ENCODE measurements around the gene ATP2B3. TPM values are rescaled to one million over a fixed set of nuclear protein-coding genes. Genes with fewer than 3 reads are reported as not detected.

Gene ATP2B3
- 0.18 TPM for polyA plus RNA-seq (2013, experiment 1 of 2)
- 0.46 TPM for polyA plus RNA-seq (2013, experiment 2 of 2)

GRCh38 chrX:153517423-153517822, at the start of gene ATP2B3:
TSS of gene ATP2B3 (plus strand) at chrX:153517642. CDS start at chrX:153536248, 18,606 bp downstream.
- Histone ChIP-seq H3K36me3 (ENCODE audit: control insufficient read depth, insufficient read depth, low read length) (no peaks in the 10 kb centered on the region), H3K4me1 (ENCODE audit: control insufficient read depth, insufficient read depth, low read length, poor library complexity, severe bottlenecking) (no peaks in the 10 kb centered on the region), H3K4me3 (ENCODE audit: extremely low read depth, insufficient read depth, low read length, poor library complexity, severe bottlenecking) (no peak within 1 kb of the TSS), H3K27ac (ENCODE audit: low read depth, low read length, severe bottlenecking) (no peak within 1 kb of the TSS), H3K9me3 (ENCODE audit: control insufficient read depth, low read length) (no peaks in the 10 kb centered on the region)
- WGBS, 2 experiments (ENCODE audit: insufficient coverage in 2 of 2) = 1 to 3% methylated on average over 6 to 15 of the region's 50 CpGs

GRCh38 chrX:153468008-153468580, 49.3 kb upstream of the ATP2B3 start:
- Histone ChIP-seq H3K4me1 (ENCODE audit: control insufficient read depth, insufficient read depth, low read length, poor library complexity, severe bottlenecking) (no peaks in the 10 kb centered on the region), H3K27ac (ENCODE audit: low read depth, low read length, severe bottlenecking) (no peak overlapping the region), H3K4me3 (ENCODE audit: extremely low read depth, insufficient read depth, low read length, poor library complexity, severe bottlenecking) (no peak overlapping the region), H3K9me3 (ENCODE audit: control insufficient read depth, low read length) (no peaks in the 10 kb centered on the region), H3K36me3 (ENCODE audit: control insufficient read depth, insufficient read depth, low read length) (no peaks in the 10 kb centered on the region)
- 86 to 95% methylated on average over 3 to 8 of the region's 12 CpGs for WGBS, 2 experiments (ENCODE audit: insufficient coverage in 2 of 2)

GRCh38 chrX:153469811-153470410, 47.5 kb upstream of the ATP2B3 start:
- peak overlapping the region; percentile 29 for H3K27ac ChIP-seq (ENCODE audit: low read depth, low read length, severe bottlenecking)
- peak overlapping the region; percentile 62 for H3K4me3 ChIP-seq (ENCODE audit: extremely low read depth, insufficient read depth, low read length, poor library complexity, severe bottlenecking)
- H3K9me3 ChIP-seq (ENCODE audit: control insufficient read depth, low read length) = no peaks in the 10 kb centered on the region
- H3K4me1 ChIP-seq (ENCODE audit: control insufficient read depth, insufficient read depth, low read length, poor library complexity, severe bottlenecking) = no peaks in the 10 kb centered on the region
- no peaks in the 10 kb centered on the region for H3K36me3 ChIP-seq (ENCODE audit: control insufficient read depth, insufficient read depth, low read length)
- 0% methylated on average over 5 to 9 of the region's 32 CpGs for WGBS, 2 experiments (ENCODE audit: insufficient coverage in 2 of 2)

- H3K9me3 ChIP-seq (ENCODE audit: control insufficient read depth, low read length) = no peaks in the 10 kb centered on the region
- H3K4me3 ChIP-seq (ENCODE audit: extremely low read depth, insufficient read depth, low read length, poor library complexity, severe bottlenecking) = peak within 1 kb of the TSS; percentile 62
- peak within 1 kb of the TSS; percentile 29 for H3K27ac ChIP-seq (ENCODE audit: low read depth, low read length, severe bottlenecking)
- WGBS, 2 experiments (ENCODE audit: insufficient coverage in 2 of 2) = 0 to 17% methylated on average over 5 to 21 of the region's 70 CpGs
- H3K36me3 ChIP-seq (ENCODE audit: control insufficient read depth, insufficient read depth, low read length) = no peaks in the 10 kb centered on the region
- H3K4me1 ChIP-seq (ENCODE audit: control insufficient read depth, insufficient read depth, low read length, poor library complexity, severe bottlenecking) = no peaks in the 10 kb centered on the region
Measured at GRCh38 chrX:153470411-153471363, 46.8 kb upstream of the ATP2B3 start, which contains the start of gene HAUS7. TSS of gene HAUS7 (minus strand) at chrX:153470576. CDS start at chrX:153470557, 19 bp downstream.

DNA sequence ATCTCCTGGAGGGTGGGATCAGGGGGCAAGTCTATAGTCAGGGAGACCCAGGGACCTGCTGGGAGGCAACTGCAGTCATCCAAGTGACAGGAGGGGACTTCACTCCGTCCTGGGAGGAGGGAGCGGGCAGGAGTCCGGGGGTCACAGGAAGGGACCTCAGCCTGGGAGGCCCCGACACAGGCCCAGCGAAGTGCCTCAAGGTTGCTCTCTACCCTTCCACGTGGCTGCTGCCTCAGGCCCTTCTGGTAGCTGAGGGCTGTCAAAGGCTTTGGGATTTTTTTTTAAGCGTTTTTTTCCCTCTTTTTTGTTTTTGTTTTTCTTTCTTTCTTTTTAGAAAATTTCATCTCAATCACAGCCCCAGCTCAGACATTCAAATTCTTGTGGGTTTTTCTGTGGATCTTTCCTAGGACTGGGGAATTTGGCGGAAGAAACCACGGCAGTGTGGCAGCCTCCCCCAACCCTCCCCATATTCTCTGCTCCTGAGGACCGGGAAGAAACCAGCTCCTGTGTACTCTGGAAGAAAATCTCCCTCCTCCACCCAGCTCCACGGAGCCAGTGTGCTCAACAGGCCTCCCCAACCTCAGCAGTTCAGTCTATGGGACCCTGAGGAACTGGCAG, 45.7 kb upstream of the ATP2B3 start:
- 0% methylated on average over 1 of the region's 11 CpGs for WGBS, 2 experiments (ENCODE audit: insufficient coverage in 2 of 2)
- H3K27ac ChIP-seq (ENCODE audit: low read depth, low read length, severe bottlenecking) = no peak overlapping the region
- H3K4me1 ChIP-seq (ENCODE audit: control insufficient read depth, insufficient read depth, low read length, poor library complexity, severe bottlenecking) = no peaks in the 10 kb centered on the region
- H3K4me3 ChIP-seq (ENCODE audit: extremely low read depth, insufficient read depth, low read length, poor library complexity, severe bottlenecking) = no peak overlapping the region
- no peaks in the 10 kb centered on the region for H3K9me3 ChIP-seq (ENCODE audit: control insufficient read depth, low read length)
- H3K36me3 ChIP-seq (ENCODE audit: control insufficient read depth, insufficient read depth, low read length) = no peaks in the 10 kb centered on the region

GRCh38 chrX:153473126-153473525, 44.3 kb upstream of the ATP2B3 start:
- H3K4me1 ChIP-seq (ENCODE audit: control insufficient read depth, insufficient read depth, low read length, poor library complexity, severe bottlenecking) = peaks cover 9% of the 10 kb centered on the region
- H3K4me3 ChIP-seq (ENCODE audit: extremely low read depth, insufficient read depth, low read length, poor library complexity, severe bottlenecking) = no peak overlapping the region
- H3K27ac ChIP-seq (ENCODE audit: low read depth, low read length, severe bottlenecking) = no peak overlapping the region
- 93% methylated on average over 2 of the region's 10 CpGs; no CpG with 5 or more reads in 1 of the 2 experiments for WGBS, 2 experiments (ENCODE audit: insufficient coverage in 2 of 2)
- no peaks in the 10 kb centered on the region for H3K9me3 ChIP-seq (ENCODE audit: control insufficient read depth, low read length)
- no peaks in the 10 kb centered on the region for H3K36me3 ChIP-seq (ENCODE audit: control insufficient read depth, insufficient read depth, low read length)

GRCh38 chrX:153474266-153474665, 43.2 kb upstream of the ATP2B3 start:
- no peak overlapping the region for H3K27ac ChIP-seq (ENCODE audit: low read depth, low read length, severe bottlenecking)
- no peaks in the 10 kb centered on the region for H3K9me3 ChIP-seq (ENCODE audit: control insufficient read depth, low read length)
- WGBS, 2 experiments (ENCODE audit: insufficient coverage in 2 of 2) = 90% methylated on average over 2 of the region's 10 CpGs; no CpG with 5 or more reads in 1 of the 2 experiments
- H3K36me3 ChIP-seq (ENCODE audit: control insufficient read depth, insufficient read depth, low read length) = no peaks in the 10 kb centered on the region
- H3K4me1 ChIP-seq (ENCODE audit: control insufficient read depth, insufficient read depth, low read length, poor library complexity, severe bottlenecking) = peaks cover 9% of the 10 kb centered on the region
- H3K4me3 ChIP-seq (ENCODE audit: extremely low read depth, insufficient read depth, low read length, poor library complexity, severe bottlenecking) = no peak overlapping the region

GRCh38 chrX:153474718-153475117, 42.7 kb upstream of the ATP2B3 start:
- H3K9me3 ChIP-seq (ENCODE audit: control insufficient read depth, low read length) = no peaks in the 10 kb centered on the region
- no peaks in the 10 kb centered on the region for H3K36me3 ChIP-seq (ENCODE audit: control insufficient read depth, insufficient read depth, low read length)
- no peak overlapping the region for H3K4me3 ChIP-seq (ENCODE audit: extremely low read depth, insufficient read depth, low read length, poor library complexity, severe bottlenecking)
- no peak overlapping the region for H3K27ac ChIP-seq (ENCODE audit: low read depth, low read length, severe bottlenecking)
- WGBS, 2 experiments (ENCODE audit: insufficient coverage in 2 of 2) = 20% methylated on average over 1 of the region's 59 CpGs; no CpG with 5 or more reads in 1 of the 2 experiments
- peaks cover 9% of the 10 kb centered on the region for H3K4me1 ChIP-seq (ENCODE audit: control insufficient read depth, insufficient read depth, low read length, poor library complexity, severe bottlenecking)

DNA sequence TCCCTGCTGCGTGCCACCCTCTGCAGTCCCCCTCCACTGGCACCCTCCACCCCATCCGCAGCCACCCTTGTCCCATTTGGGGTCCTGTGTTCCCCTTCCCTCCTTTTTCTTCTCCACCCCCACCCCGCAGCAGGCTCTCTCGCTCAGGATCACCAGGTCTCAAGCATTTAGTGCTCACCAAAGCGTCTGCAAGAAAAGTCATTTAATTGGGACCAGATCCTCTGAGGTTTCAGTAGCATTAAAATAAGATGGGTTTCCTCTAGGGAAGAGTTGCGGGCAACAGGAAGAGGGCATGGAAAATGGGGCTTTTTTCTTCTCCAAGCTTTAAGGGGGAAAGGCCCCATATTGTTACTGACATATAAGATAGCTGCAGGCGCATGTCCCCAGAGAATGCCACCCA, 42.2 kb upstream of the ATP2B3 start:
- Histone ChIP-seq H3K9me3 (ENCODE audit: control insufficient read depth, low read length) (no peaks in the 10 kb centered on the region), H3K4me1 (ENCODE audit: control insufficient read depth, insufficient read depth, low read length, poor library complexity, severe bottlenecking) (peaks cover 9% of the 10 kb centered on the region), H3K27ac (ENCODE audit: low read depth, low read length, severe bottlenecking) (no peak overlapping the region), H3K36me3 (ENCODE audit: control insufficient read depth, insufficient read depth, low read length) (no peaks in the 10 kb centered on the region), H3K4me3 (ENCODE audit: extremely low read depth, insufficient read depth, low read length, poor library complexity, severe bottlenecking) (no peak overlapping the region)
- 67 to 100% methylated on average over 1 to 2 of the region's 7 CpGs for WGBS, 2 experiments (ENCODE audit: insufficient coverage in 2 of 2)

DNA sequence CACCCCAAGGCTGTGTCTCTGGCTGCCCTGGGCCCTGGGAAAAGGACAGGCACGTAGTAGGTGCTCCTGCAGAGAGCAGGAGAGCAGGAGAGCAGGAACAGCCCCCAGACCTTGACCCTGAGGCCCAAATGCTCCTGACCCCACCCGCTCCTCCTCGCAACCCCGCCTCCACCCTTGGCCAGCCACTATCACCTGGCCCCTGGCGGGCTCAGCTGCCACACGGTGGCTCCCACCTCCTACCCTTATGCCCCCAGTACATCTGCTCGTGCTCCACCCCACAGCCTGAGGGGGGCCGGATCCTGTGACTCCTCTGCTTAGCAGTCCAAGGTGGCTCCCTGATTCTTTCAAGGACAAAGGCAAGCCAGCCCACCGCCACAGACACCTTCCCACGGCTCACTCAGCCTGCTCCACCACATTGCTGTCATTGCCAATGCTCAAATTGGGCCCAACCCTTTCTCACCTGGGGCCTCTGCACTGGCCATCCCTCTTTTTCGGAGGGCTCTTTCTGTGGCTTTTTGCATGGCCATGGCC, 41.6 kb upstream of the ATP2B3 start:
- H3K9me3 ChIP-seq (ENCODE audit: control insufficient read depth, low read length) = no peaks in the 10 kb centered on the region
- no peak overlapping the region for H3K4me3 ChIP-seq (ENCODE audit: extremely low read depth, insufficient read depth, low read length, poor library complexity, severe bottlenecking)
- no peak overlapping the region for H3K27ac ChIP-seq (ENCODE audit: low read depth, low read length, severe bottlenecking)
- no peaks in the 10 kb centered on the region for H3K36me3 ChIP-seq (ENCODE audit: control insufficient read depth, insufficient read depth, low read length)
- WGBS, 2 experiments (ENCODE audit: insufficient coverage in 2 of 2) = 81 to 89% methylated on average over 5 to 9 of the region's 11 CpGs
- peaks cover 9% of the 10 kb centered on the region for H3K4me1 ChIP-seq (ENCODE audit: control insufficient read depth, insufficient read depth, low read length, poor library complexity, severe bottlenecking)
